Mesothelial cell of epicardium (in vitro differentiated cells): ENCODE data around the gene DNAH17. TPM values are rescaled to one million over a fixed set of nuclear protein-coding genes. Genes with fewer than 3 reads are reported as not detected.

Source experiments
- DNase-seq, 2 experiments: peaks; one replicate each; pipeline ENCODE4 v3.0.0; 2021; ENCODE audit warnings: low spot score in 2 of 2; ENCODE audit not compliant: unreplicated experiment in 2 of 2
- H3K27ac Mint-ChIP-seq: 2 replicates; pipeline ENCODE4 v1.8.0; 2021; ENCODE audit warnings: mixed read lengths
- H3K27me3 Mint-ChIP-seq: 2 replicates; pipeline ENCODE4 v1.8.0; 2021; ENCODE audit warnings: low read depth, mixed read lengths
- H3K36me3 Mint-ChIP-seq: 2 replicates; pipeline ENCODE4 v1.8.0; 2021; ENCODE audit warnings: mixed read lengths
- H3K4me1 Mint-ChIP-seq: 2 replicates; pipeline ENCODE4 v1.8.0; 2021; ENCODE audit warnings: mixed read lengths
- H3K4me3 Mint-ChIP-seq: 2 replicates; pipeline ENCODE4 v1.8.0; 2021; ENCODE audit warnings: mild to moderate bottlenecking, moderate library complexity, mixed read lengths
- H3K9me3 Mint-ChIP-seq: 2 replicates; pipeline ENCODE4 v1.8.0; 2021; ENCODE audit warnings: mixed read lengths
- CTCF ChIP-seq: fragments of 200-600 bp; sonication (generic); IDR thresholded peaks from one replicate; pipeline ENCODE4 v1.5.0; 2021; ENCODE audit warnings: antibody characterized with exemption; ENCODE audit not compliant: unreplicated experiment
- total RNA-seq: library from RNA; stranded (reverse); gene quantifications from 3 replicates; pipeline ENCODE4 v1.2.1, GENCODE V29; 2021

DNAH17 gene
- total RNA-seq, 1 donor from 2014 or later = 0.87 TPM

- H3K27me3 Mint-ChIP-seq = no peaks in the 10 kb centered on the region
- no peak overlapping the region for H3K27ac Mint-ChIP-seq
- H3K4me3 Mint-ChIP-seq = no peak overlapping the region
- no peaks in the 10 kb centered on the region for H3K9me3 Mint-ChIP-seq
- no peaks in the 10 kb centered on the region for H3K36me3 Mint-ChIP-seq
- no peak for DNase-seq
- TF ChIP-seq CTCF = no peak
- H3K4me1 Mint-ChIP-seq = peaks cover 7% of the 10 kb centered on the region
Measured at GRCh38 chr17:78499715-78500540, 77.3 kb downstream of the DNAH17 start.

- Mint-ChIP-seq H3K9me3 (no peaks in the 10 kb centered on the region), H3K36me3 (no peaks in the 10 kb centered on the region), H3K4me1 (peaks cover 7% of the 10 kb centered on the region), H3K27ac (no peak overlapping the region), H3K4me3 (no peak overlapping the region), H3K27me3 (peaks cover 2% of the 10 kb centered on the region)
- TF ChIP-seq CTCF = no peak
- no peak for DNase-seq
Measured at GRCh38 chr17:78498848-78499247, 78.3 kb downstream of the DNAH17 start.

- peak; percentile 41 for TF ChIP-seq CTCF
- H3K27me3 Mint-ChIP-seq = peaks cover 2% of the 10 kb centered on the region
- H3K36me3 Mint-ChIP-seq = no peaks in the 10 kb centered on the region
- H3K27ac Mint-ChIP-seq = no peak overlapping the region
- peaks cover 6% of the 10 kb centered on the region for H3K4me1 Mint-ChIP-seq
- H3K4me3 Mint-ChIP-seq = no peak overlapping the region
- no peaks in the 10 kb centered on the region for H3K9me3 Mint-ChIP-seq
- DNase-seq = peak in 1 of 2 experiments; percentile 77
Measured at GRCh38 chr17:78497115-78497540, 80.1 kb downstream of the DNAH17 start.

- Mint-ChIP-seq H3K36me3 (no peaks in the 10 kb centered on the region), H3K9me3 (no peaks in the 10 kb centered on the region), H3K4me1 (peaks cover 5% of the 10 kb centered on the region), H3K27me3 (peaks cover 2% of the 10 kb centered on the region), H3K4me3 (no peak overlapping the region), H3K27ac (no peak overlapping the region)
- no peak for DNase-seq
- no peak for TF ChIP-seq CTCF
Measured at GRCh38 chr17:78496311-78496710, 80.9 kb downstream of the DNAH17 start.

GRCh38 chr17:78495634-78496033, 81.6 kb downstream of the DNAH17 start:
- Mint-ChIP-seq H3K4me3 (no peak overlapping the region), H3K27me3 (peaks cover 2% of the 10 kb centered on the region), H3K9me3 (no peaks in the 10 kb centered on the region), H3K27ac (no peak overlapping the region), H3K4me1 (peaks cover 5% of the 10 kb centered on the region), H3K36me3 (no peaks in the 10 kb centered on the region)
- no peak for DNase-seq
- no peak for TF ChIP-seq CTCF
